CD4-positive, alpha-beta T cell treated with Interferon gamma for 1 hour (primary cell): ENCODE data around the gene CRTAC1.

ENCODE experiments used
- DNase-seq: peaks from one replicate; pipeline ENCODE4 v3.0.0-alpha.2; 2020

Gene CRTAC1

GRCh38 chr10:98030093-98030821, at the start of gene CRTAC1:
CRTAC1 (minus strand) TSS chr10:98030621; CDS start chr10:98030472, 149 bp downstream.
- DNase-seq: no peak

GRCh38 chr10:98078774-98079173, 48.4 kb upstream of the CRTAC1 start:
- DNase-seq: no peak

- no peak for DNase-seq
Observed at GRCh38 chr10:98077223-98077622, 46.8 kb upstream of the CRTAC1 start.

- DNase-seq: no peak
Observed at GRCh38 chr10:98076086-98076485, 45.7 kb upstream of the CRTAC1 start.

GRCh38 chr10:98074315-98074911, 44.0 kb upstream of the CRTAC1 start:
- DNase-seq: no peak

- DNase-seq: no peak
Observed at GRCh38 chr10:98067165-98067564, 36.7 kb upstream of the CRTAC1 start.

- no peak for DNase-seq
Observed at GRCh38 chr10:98063740-98064027, 33.3 kb upstream of the CRTAC1 start.

- no peak for DNase-seq
Observed at GRCh38 chr10:98062424-98062823, 32.0 kb upstream of the CRTAC1 start.

GRCh38 chr10:98060079-98060478, 29.7 kb upstream of the CRTAC1 start:
- no peak for DNase-seq

- DNase-seq: no peak
Observed at GRCh38 chr10:98058295-98058694, 27.9 kb upstream of the CRTAC1 start.

GRCh38 chr10:98055841-98056516, 25.6 kb upstream of the CRTAC1 start:
- DNase-seq: no peak

GRCh38 chr10:98047009-98047741, 16.8 kb upstream of the CRTAC1 start:
- DNase-seq: no peak

GRCh38 chr10:98045785-98046389, 15.5 kb upstream of the CRTAC1 start:
- peak; percentile 39 for DNase-seq

- DNase-seq: peak; percentile 7
Observed at GRCh38 chr10:98041352-98042043, 11.1 kb upstream of the CRTAC1 start.

GRCh38 chr10:98039690-98040381, 9.4 kb upstream of the CRTAC1 start:
- no peak for DNase-seq

- DNase-seq: no peak
Observed at GRCh38 chr10:98038288-98038687, 7.9 kb upstream of the CRTAC1 start.

- no peak for DNase-seq
Observed at GRCh38 chr10:98035599-98035998, 5.2 kb upstream of the CRTAC1 start.

- no peak for DNase-seq
Observed at GRCh38 chr10:98033515-98033914, 3.1 kb upstream of the CRTAC1 start.

- no peak for DNase-seq
Observed at GRCh38 chr10:98031440-98031839, 1.0 kb upstream of the CRTAC1 start.

GRCh38 chr10:98030991-98031431, 590 bp upstream of the CRTAC1 start:
- DNase-seq: no peak

- DNase-seq: no peak
Observed at GRCh38 chr10:98029149-98030092, 1.0 kb downstream of the CRTAC1 start.
